ENCODE measurements around the gene TTLL10. TPM values are rescaled to one million over a fixed set of nuclear protein-coding genes. Genes with fewer than 3 reads are reported as not detected.
A peak's percentile ranks its signal among the peaks of the same experiment; 100 is the strongest.

Gene TTLL10
- polyA plus RNA-seq, 1 of the 3 experiments (the other 2 are of a cell fraction) = not detected

- WGBS (ENCODE audit: low lambda C conversion rate) = 97% methylated on average over 15 of the region's 15 CpGs
- H3K9me3 ChIP-seq = no peaks in the 10 kb centered on the region
- peaks cover 0 to 17% of the 10 kb centered on the region in 2 experiments for H3K36me3 ChIP-seq (replicated peaks in 1 of 2; ENCODE audit: control insufficient read depth in 1 of 2, insufficient read depth in 2 of 2, low read length in 1 of 2)
- ChIA-PET CTCF (no interaction called here), POLR2A (no interaction called here)
- peaks cover 7% of the 10 kb centered on the region for H3F3A ChIP-seq (replicated peaks; ENCODE audit: insufficient read depth)
- peaks cover 13% of the 10 kb centered on the region; the same call in 1 of the 2 replicates for H4K20me1 ChIP-seq (ENCODE audit: insufficient read depth)
- DNase-seq = no peak
- H3K4me1 ChIP-seq (ENCODE audit: control insufficient read depth in 1 of 2, insufficient read depth in 2 of 2, low read depth in 1 of 2, low read length in 1 of 2) = peaks cover 0 to 21% of the 10 kb centered on the region in 2 experiments; a peak in 1 of 4 replicates
- no peak overlapping the region for H3K27ac ChIP-seq (ENCODE audit: low read depth in 2 of 2, low read length in 1 of 2)
- TF ChIP-seq RAD21 (IDR thresholded peaks at IDR 0.05; ENCODE audit: low read length) = no peak
- TF ChIP-seq GABPA (IDR thresholded peaks at IDR 0.05; ENCODE audit: low read depth) = no peak
- TF ChIP-seq NFIC (IDR thresholded peaks at IDR 0.05; ENCODE audit: borderline replicate concordance) = no peak
- TF ChIP-seq TEAD4 (IDR thresholded peaks at IDR 0.05; ENCODE audit: borderline replicate concordance, insufficient read depth) = no peak
- no peak for TF ChIP-seq EP300 (IDR thresholded peaks at IDR 0.05; ENCODE audit: borderline replicate concordance in 1 of 2, low read depth in 1 of 2, low read length in 1 of 2)
- TF ChIP-seq CHD2 (IDR thresholded peaks at IDR 0.05; ENCODE audit: low read length, partially characterized antibody) = no peak
- TF ChIP-seq CTCF (IDR thresholded peaks at IDR 0.05) = no peak
- no peak for TF ChIP-seq TAF1 (IDR thresholded peaks at IDR 0.05; ENCODE audit: borderline replicate concordance, low read depth, low read length)
- TF ChIP-seq USF1 (IDR thresholded peaks at IDR 0.05; ENCODE audit: borderline replicate concordance, low read depth) = no peak
- TF ChIP-seq, protein P1, sequence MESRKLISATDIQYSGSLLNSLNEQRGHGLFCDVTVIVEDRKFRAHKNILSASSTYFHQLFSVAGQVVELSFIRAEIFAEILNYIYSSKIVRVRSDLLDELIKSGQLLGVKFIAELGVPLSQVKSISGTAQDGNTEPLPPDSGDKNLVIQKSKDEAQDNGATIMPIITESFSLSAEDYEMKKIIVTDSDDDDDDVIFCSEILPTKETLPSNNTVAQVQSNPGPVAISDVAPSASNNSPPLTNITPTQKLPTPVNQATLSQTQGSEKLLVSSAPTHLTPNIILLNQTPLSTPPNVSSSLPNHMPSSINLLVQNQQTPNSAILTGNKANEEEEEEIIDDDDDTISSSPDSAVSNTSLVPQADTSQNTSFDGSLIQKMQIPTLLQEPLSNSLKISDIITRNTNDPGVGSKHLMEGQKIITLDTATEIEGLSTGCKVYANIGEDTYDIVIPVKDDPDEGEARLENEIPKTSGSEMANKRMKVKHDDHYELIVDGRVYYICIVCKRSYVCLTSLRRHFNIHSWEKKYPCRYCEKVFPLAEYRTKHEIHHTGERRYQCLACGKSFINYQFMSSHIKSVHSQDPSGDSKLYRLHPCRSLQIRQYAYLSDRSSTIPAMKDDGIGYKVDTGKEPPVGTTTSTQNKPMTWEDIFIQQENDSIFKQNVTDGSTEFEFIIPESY (IDR thresholded peaks at IDR 0.05; ENCODE audit: borderline replicate concordance, low read depth) = no peak
- no peak for TF ChIP-seq GATA2 (CRISPR knock-in tag; IDR thresholded peaks at IDR 0.05)
- no peaks in the 10 kb centered on the region for H3K9me2 ChIP-seq
- no peaks in the 10 kb centered on the region for H3K27me3 ChIP-seq (ENCODE audit: insufficient read depth)
- H2AFZ ChIP-seq (ENCODE audit: low read depth) = no peak overlapping the region
- H3K9ac ChIP-seq = no peak overlapping the region
- peaks cover 50% of the 10 kb centered on the region for H3K79me2 ChIP-seq (ENCODE audit: insufficient read depth)
- no peak overlapping the region for H3K4me3 ChIP-seq (ENCODE audit: low read depth in 2 of 2, low read length in 1 of 2)
- H3K4me2 ChIP-seq = peak overlapping the region; percentile 24; the same call in 1 of the 2 replicates
These were observed 59.9 kb downstream of the TTLL10 start for GRCh38 chr1:1233567-1233892.

DNA sequence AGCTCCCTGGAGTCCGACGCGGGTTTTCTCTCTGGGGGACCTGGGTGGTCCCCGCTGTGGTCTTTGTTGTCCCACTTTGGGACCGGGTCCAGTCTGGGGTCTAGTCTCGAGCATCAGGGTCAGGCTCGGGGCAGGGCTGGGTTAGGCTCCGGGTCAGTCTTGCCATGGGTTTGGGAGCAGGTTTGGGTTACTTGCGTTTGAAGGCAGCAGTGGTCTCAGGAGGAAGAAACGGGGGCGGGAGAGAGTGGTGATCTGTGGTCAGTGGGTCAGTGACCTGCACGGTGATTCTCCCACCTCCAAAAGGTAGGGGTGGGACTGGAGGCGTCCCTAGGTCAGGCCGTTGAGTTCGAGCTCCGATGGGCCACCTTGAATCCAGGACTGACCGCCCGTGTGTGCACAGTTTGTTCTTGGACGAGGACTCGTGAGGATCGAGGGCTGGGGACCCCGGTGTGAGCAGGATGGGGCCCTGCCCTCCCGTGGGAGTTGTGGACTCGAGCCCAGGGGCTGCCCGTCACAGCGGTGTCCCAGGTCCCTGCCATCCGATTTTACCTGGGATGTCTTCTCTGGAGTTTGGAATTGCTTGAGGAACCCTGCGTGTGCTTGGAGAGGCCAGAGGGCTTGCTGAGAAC lies 60.6 kb downstream of the TTLL10 start:
- Histone ChIP-seq H4K20me1 (ENCODE audit: insufficient read depth) (peaks cover 8% of the 10 kb centered on the region; the same call in 1 of the 2 replicates), H3K9me2 (no peaks in the 10 kb centered on the region), H2AFZ (ENCODE audit: low read depth) (no peak overlapping the region), H3K27me3 (ENCODE audit: insufficient read depth) (no peaks in the 10 kb centered on the region), H3K79me2 (ENCODE audit: insufficient read depth) (peaks cover 42% of the 10 kb centered on the region), H3K4me2 (peak overlapping the region; percentile 24; the same call in 1 of the 2 replicates), H3K4me1 (ENCODE audit: control insufficient read depth in 1 of 2, insufficient read depth in 2 of 2, low read depth in 1 of 2, low read length in 1 of 2) (peaks cover 0 to 29% of the 10 kb centered on the region in 2 experiments; a peak in 1 of 4 replicates), H3K4me3 (ENCODE audit: low read depth in 2 of 2, low read length in 1 of 2) (no peak overlapping the region), H3K27ac (ENCODE audit: low read depth in 2 of 2, low read length in 1 of 2) (no peak overlapping the region), H3K9me3 (no peaks in the 10 kb centered on the region), H3K36me3 (replicated peaks in 1 of 2; ENCODE audit: control insufficient read depth in 1 of 2, insufficient read depth in 2 of 2, low read length in 1 of 2) (peaks cover 0 to 17% of the 10 kb centered on the region in 2 experiments), H3F3A (replicated peaks; ENCODE audit: insufficient read depth) (peaks cover 7% of the 10 kb centered on the region), H3K9ac (no peak overlapping the region)
- ChIA-PET POLR2A (no interaction called here), CTCF (interaction anchor here (1.0 kb wide), 1 partner anchor 58 kb away, joined by 3 read pairs; no protein-coding TSS in a partner anchor)
- DNase-seq = no peak
- 94% methylated on average over 16 of the region's 28 CpGs for WGBS (ENCODE audit: low lambda C conversion rate)
- TF ChIP-seq FOSL2 (IDR thresholded peaks at IDR 0.05; ENCODE audit: borderline replicate concordance, low read depth) = no peak
- no peak for TF ChIP-seq NRF1 (IDR thresholded peaks at IDR 0.05; ENCODE audit: low read depth, low read length)
- TF ChIP-seq USF1 (IDR thresholded peaks at IDR 0.05; ENCODE audit: borderline replicate concordance, low read depth) = no peak
- TF ChIP-seq SMC3 (IDR thresholded peaks at IDR 0.05; ENCODE audit: low read depth, low read length) = no peak
- TF ChIP-seq RFX5 (IDR thresholded peaks at IDR 0.05; ENCODE audit: low read length) = no peak
- no peak for TF ChIP-seq USF2 (IDR thresholded peaks at IDR 0.05; ENCODE audit: borderline replicate concordance, low read depth, low read length)
- TF ChIP-seq NFIC (IDR thresholded peaks at IDR 0.05; ENCODE audit: borderline replicate concordance) = no peak
- no peak for TF ChIP-seq JUND (IDR thresholded peaks at IDR 0.05)
- TF ChIP-seq TAF1 (IDR thresholded peaks at IDR 0.05; ENCODE audit: borderline replicate concordance, low read depth, low read length) = no peak
- TF ChIP-seq, protein P1 (IDR thresholded peaks at IDR 0.05; ENCODE audit: borderline replicate concordance, low read depth) = no peak

Measured in SK-N-SH (cell line).